ENCODE results near the gene KNDC1.
A peak's percentile ranks its signal among the peaks of the same experiment; 100 is the strongest.
"Not testable (repeated sequence)": the region's sequence is repeated elsewhere in the genome, so short reads cannot be mapped to it uniquely, and the experiment has no call there.

KNDC1 gene

GRCh38 chr10:133221756-133222155 is 61.7 kb downstream of the KNDC1 start:
- not testable (repeated sequence) for DNase-seq (ENCODE audit: low spot score)

- DNase-seq (ENCODE audit: low spot score): no peak
These were observed 64.1 kb downstream of the KNDC1 start for GRCh38 chr10:133224076-133224475.

DNA sequence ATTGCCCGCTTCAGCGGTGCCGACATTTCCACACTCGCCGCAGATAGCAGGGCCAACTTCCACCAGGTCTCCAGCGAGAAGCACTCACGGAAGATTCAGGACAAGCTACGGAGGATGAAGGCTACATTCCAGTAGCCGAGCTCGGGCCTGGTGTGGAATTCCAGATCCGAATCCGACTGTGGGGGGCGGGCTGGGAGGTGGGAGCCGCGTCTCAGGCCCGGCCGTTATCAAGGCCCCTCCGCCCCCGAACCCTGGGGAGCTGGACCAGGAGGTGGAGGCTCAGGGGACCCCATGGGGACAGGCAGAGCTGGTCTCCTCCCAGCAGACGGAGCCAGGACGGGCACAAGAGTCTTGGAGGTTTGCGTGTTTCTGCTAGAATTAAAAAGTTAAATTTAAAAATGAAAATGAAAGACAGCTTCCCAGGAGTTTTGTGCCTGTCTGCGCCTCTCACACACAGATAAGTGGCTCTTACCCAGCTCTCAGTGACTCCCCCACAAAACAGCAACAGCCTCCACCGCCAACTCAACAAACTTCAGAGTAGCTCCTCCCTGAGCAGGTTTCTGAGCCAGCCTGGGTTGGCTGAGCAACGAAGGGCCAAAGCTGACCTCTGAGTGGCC is 64.8 kb downstream of the KNDC1 start:
- DNase-seq (ENCODE audit: low spot score): no peak

GRCh38 chr10:133225707-133226191 is 65.7 kb downstream of the KNDC1 start:
- DNase-seq (ENCODE audit: low spot score): no peak

DNA sequence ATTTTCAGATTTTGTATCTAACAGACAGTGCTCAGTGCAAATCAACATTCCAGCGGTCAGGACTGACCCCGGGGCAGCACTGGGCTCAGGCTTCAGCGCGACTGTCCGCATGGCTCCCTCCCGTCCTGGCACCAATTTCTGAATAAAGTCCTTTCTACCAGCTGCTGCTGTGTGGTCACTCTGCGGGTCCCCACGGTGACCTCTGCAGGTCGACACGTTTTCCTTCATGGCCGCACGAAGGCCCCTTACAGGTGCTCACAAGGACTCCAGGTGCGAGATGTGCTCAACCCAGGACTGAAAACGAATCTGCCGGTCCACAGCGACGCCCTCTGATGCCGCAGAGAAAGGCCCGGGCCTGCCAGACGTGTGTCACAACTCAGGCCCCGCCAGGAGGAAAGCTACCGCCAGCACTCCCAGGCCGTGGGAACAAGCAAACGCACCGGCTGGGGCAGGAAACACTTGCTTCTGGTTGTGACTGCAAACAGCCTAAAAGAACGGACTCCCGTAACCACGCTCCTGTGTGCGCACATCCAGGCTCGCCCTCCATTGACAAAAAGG is 66.3 kb downstream of the KNDC1 start:
- no peak for DNase-seq (ENCODE audit: low spot score)

- DNase-seq (ENCODE audit: low spot score): no peak
These were observed 67.2 kb downstream of the KNDC1 start for GRCh38 chr10:133227256-133227655.

- DNase-seq (ENCODE audit: low spot score): no peak
These were observed 69.4 kb downstream of the KNDC1 start for GRCh38 chr10:133229265-133230043.

DNA sequence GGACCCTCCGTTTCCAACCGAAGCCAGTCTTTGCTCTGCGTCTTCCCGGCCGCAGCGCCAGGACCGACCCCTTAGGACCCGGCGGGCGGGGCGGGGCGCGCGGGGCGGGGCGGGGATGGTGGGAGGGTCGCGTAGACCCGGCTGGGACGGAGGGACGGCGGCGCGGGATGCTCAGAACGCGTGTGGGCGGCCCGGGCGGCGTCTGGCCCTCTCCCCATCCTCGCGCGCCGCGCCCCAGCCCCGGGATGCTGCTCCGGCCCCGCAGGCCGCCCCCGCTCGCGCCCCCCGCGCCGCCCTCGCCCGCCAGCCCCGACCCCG is 70.0 kb downstream of the KNDC1 start, which contains the start of gene UTF1:
TSS of gene UTF1 (plus strand) at position 174 of the 318 bp plus-strand sequence. CDS start at position 246, 72 bp downstream.
- no peak for DNase-seq (ENCODE audit: low spot score)

- DNase-seq (ENCODE audit: low spot score): peak; percentile 26
These were observed 70.6 kb downstream of the KNDC1 start for GRCh38 chr10:133230387-133231195.

- DNase-seq (ENCODE audit: low spot score): no peak
These were observed 71.4 kb downstream of the KNDC1 start for GRCh38 chr10:133231244-133231945.

DNA sequence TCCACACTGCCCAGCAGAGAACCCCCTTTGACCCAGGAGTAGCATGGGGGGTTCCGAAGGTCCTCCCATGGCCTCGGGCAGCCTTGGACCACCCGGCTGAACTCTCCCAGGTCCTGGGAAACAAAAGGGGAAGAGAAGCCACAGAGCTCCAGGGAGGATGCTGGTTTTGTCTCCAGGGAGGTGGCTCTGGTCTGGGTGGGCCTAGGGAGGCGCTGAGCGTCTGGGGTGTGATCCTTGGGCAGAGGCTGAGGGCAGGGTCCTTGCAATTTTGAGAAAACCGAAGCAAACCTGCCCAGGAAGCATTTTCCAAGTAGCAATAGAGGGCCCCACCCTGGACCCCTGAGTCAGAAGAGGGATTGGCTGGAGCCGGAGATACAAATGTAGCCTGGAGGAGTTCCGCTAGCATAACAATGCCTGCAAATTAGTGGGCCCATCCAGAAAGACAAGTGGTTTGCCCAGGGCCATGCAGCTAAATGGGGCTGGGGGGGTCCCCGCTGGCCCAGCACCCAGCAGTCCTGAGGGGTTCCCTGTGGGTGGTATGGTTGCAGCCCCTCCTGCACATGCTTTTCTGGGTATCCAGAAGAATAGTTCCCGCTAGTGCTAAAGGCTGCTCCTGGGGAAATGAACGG is 72.0 kb downstream of the KNDC1 start:
- no peak for DNase-seq (ENCODE audit: low spot score)

- DNase-seq (ENCODE audit: low spot score): not testable (repeated sequence)
These were observed 74.8 kb downstream of the KNDC1 start for GRCh38 chr10:133234796-133235195.

GRCh38 chr10:133235265-133235855 is 75.3 kb downstream of the KNDC1 start:
- DNase-seq (ENCODE audit: low spot score): no peak

DNA sequence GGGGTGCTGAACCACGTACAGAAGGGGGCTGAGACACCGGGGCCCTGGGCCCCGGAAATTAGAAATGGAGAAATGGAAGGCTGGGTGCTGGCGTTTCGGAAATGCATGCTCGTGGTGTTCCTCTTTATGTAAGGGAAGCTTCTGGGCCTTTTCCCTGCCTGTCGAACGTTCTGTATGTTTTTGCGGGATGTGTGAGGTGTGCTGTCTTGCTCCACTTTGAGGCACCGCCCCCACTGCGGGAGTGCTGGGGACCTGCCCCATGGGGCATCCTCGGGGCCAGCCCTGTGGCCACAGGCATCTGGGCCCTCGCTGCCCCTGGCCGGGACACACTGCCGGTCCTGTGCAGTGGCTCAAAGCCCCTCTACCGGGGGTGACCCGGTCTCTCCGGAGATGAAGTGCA is 75.9 kb downstream of the KNDC1 start:
- DNase-seq (ENCODE audit: low spot score): no peak

- no peak for DNase-seq (ENCODE audit: low spot score)
These were observed 76.6 kb downstream of the KNDC1 start for GRCh38 chr10:133236401-133237240.

GRCh38 chr10:133237241-133237587 is 77.2 kb downstream of the KNDC1 start:
- DNase-seq (ENCODE audit: low spot score): no peak

GRCh38 chr10:133237588-133238465 is 77.8 kb downstream of the KNDC1 start, which contains the start of gene VENTX:
Gene VENTX, plus strand, starts transcription at chr10:133237855. Its CDS starts 60 bp downstream, at chr10:133237915.
- DNase-seq (ENCODE audit: low spot score): no peak

DNA sequence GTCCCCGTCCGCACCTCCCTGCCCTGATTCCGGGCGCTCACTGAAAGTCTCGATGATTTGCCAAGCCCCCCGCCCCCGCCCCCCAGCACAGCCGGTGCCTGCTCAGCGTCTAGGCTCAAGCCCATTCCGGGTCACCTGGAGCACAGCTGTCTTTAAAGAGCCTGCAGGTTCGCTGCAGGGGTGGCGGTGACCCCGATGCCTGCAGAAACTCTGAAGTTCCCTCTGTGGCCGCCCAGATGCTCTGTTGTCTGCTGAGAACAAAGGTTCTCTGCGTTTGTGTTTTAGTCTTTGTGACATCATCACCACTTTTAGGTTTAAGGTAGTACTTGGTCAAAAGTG is 78.4 kb downstream of the KNDC1 start:
- DNase-seq (ENCODE audit: low spot score): no peak

- DNase-seq (ENCODE audit: low spot score): no peak
These were observed 80.0 kb downstream of the KNDC1 start for GRCh38 chr10:133239990-133240389.
